GM18951 (cell line): Measurements from ENCODE around the gene ETFA.

Experiments used
- POLR2A ChIP-seq: IDR thresholded peaks from 4 replicates; pipeline ENCODE4 v1.6.1; 2011; ENCODE audit warnings: mild to moderate bottlenecking; ENCODE audit not compliant: insufficient read length, insufficient read depth; ENCODE audit errors: extremely low read depth
- in situ Hi-C: fragments of 300-500 bp; cut with MboI; formaldehyde crosslinking; loops from one replicate; pipeline ENCODE4 v1.12.0; 2022; ENCODE audit warnings: low sequenced_read_pairs, mixed read lengths, inconsistent platforms; ENCODE audit not compliant: unreplicated experiment

The ETFA gene

GRCh38 chr15:76260246-76260938 lies 50.9 kb downstream of the ETFA start:
- no peak for TF ChIP-seq POLR2A
- in situ Hi-C loops, result no loop called here

- TF ChIP-seq POLR2A, result no peak
- in situ Hi-C loops, result no loop called here
Observed at GRCh38 chr15:76259392-76259791, 51.9 kb downstream of the ETFA start.

GRCh38 chr15:76258460-76258859 lies 52.8 kb downstream of the ETFA start:
- TF ChIP-seq POLR2A, result no peak
- in situ Hi-C loops, result no loop called here

GRCh38 chr15:76253691-76254473 lies 57.4 kb downstream of the ETFA start:
- in situ Hi-C loops, result no loop called here
- no peak for TF ChIP-seq POLR2A

- in situ Hi-C loops, result no loop called here
- TF ChIP-seq POLR2A, result no peak
Observed at GRCh38 chr15:76252249-76252648, 59.0 kb downstream of the ETFA start.

GRCh38 chr15:76251717-76252116 lies 59.6 kb downstream of the ETFA start:
- no peak for TF ChIP-seq POLR2A
- in situ Hi-C loops, result no loop called here

- no peak for TF ChIP-seq POLR2A
Observed at GRCh38 chr15:76245072-76245610, 66.1 kb downstream of the ETFA start.

GRCh38 chr15:76239786-76240185 lies 71.5 kb downstream of the ETFA start:
- in situ Hi-C loops, result no loop called here
- no peak for TF ChIP-seq POLR2A

More at GRCh38 chr15:76245072-76245610, 66.1 kb downstream of the ETFA start:
- in situ Hi-C loops, result no loop called here

- TF ChIP-seq POLR2A, result no peak
- in situ Hi-C loops, result no loop called here
Observed at GRCh38 chr15:76236350-76236749, 74.9 kb downstream of the ETFA start.

GRCh38 chr15:76235186-76235826 lies 76.0 kb downstream of the ETFA start:
- in situ Hi-C loops, result no loop called here
- no peak for TF ChIP-seq POLR2A

GRCh38 chr15:76234337-76234889 lies 76.9 kb downstream of the ETFA start:
- TF ChIP-seq POLR2A, result no peak
- in situ Hi-C loops, result no loop called here

- in situ Hi-C loops, result no loop called here
Observed at GRCh38 chr15:76233921-76234320, 77.3 kb downstream of the ETFA start.

GRCh38 chr15:76229266-76229665 lies 82.0 kb downstream of the ETFA start:
- no peak for TF ChIP-seq POLR2A
- in situ Hi-C loops, result no loop called here

More at GRCh38 chr15:76233921-76234320, 77.3 kb downstream of the ETFA start:
- TF ChIP-seq POLR2A, result no peak
